GM12878 (cell line): ENCODE results near the gene MPST.

Source experiments
- BCL11A ChIP-seq: IDR thresholded peaks from 2 replicates; pipeline ENCODE4 v1.6.1; 2011; ENCODE audit warnings: low read depth, low read length
- EP300 ChIP-seq, 2 experiments: fragments of 150-350 bp in 1 of 2; IDR thresholded peaks; 2 replicates each; pipeline ENCODE4 v1.6.1; 2011 to 2012; ENCODE audit warnings: low read depth in 2 of 2, low read length in 2 of 2, borderline replicate concordance in 1 of 2, improper control_type of control experiment in 1 of 2, inconsistent platforms in 1 of 2; ENCODE audit not compliant: control insufficient read depth in 1 of 2
- ESRRA ChIP-seq: IDR thresholded peaks from 2 replicates; pipeline ENCODE4 v1.6.1; 2012; ENCODE audit warnings: mild to moderate bottlenecking, low read length, improper control_type of control experiment
- EZH2 ChIP-seq: IDR thresholded peaks from 2 replicates; pipeline ENCODE4 v1.6.1; 2012; ENCODE audit warnings: low read depth, mild to moderate bottlenecking, control low read depth, inconsistent platforms, low read length, borderline replicate concordance; ENCODE audit not compliant: control insufficient read depth
- KDM1A ChIP-seq: fragments of 200-600 bp; sonication (generic); IDR thresholded peaks from 2 replicates; pipeline ENCODE4 v1.6.1; 2016; ENCODE audit warnings: borderline replicate concordance
- MYC ChIP-seq: IDR thresholded peaks from 2 replicates; pipeline ENCODE4 v1.6.1; 2011; ENCODE audit warnings: mild to moderate bottlenecking, low read length, moderate library complexity, inconsistent platforms; ENCODE audit not compliant: insufficient read depth, insufficient replicate concordance, insufficient read length, severe bottlenecking
- NR2C1 ChIP-seq: fragments of 450-650 bp; IDR thresholded peaks from 2 replicates; pipeline ENCODE4 v1.6.1; 2017; ENCODE audit warnings: antibody characterized with exemption, mild to moderate bottlenecking, moderate library complexity
- POLR2A ChIP-seq: IDR thresholded peaks from 2 replicates; pipeline ENCODE4 v1.6.1; 2011; ENCODE audit warnings: low read depth, mild to moderate bottlenecking, low read length
- RAD21 ChIP-seq: IDR thresholded peaks from 2 replicates; pipeline ENCODE4 v1.6.1; 2011; ENCODE audit warnings: mild to moderate bottlenecking, low read depth, low read length, moderate library complexity; ENCODE audit not compliant: insufficient read depth
- RB1 ChIP-seq: fragments of 450-650 bp; formaldehyde crosslinking; IDR thresholded peaks from 2 replicates; pipeline ENCODE4 v1.6.1; 2017; ENCODE audit warnings: mild to moderate bottlenecking, borderline replicate concordance
- TF ChIP-seq, protein P1 (sequence below), 3 experiments: IDR thresholded peaks in 2 of 3; conservative IDR thresholded peaks in 1 of 3; 2 replicates each; pipeline ENCODE4 v1.5.1; 2011; ENCODE audit warnings: low read depth in 3 of 3, low read length in 3 of 3, mild to moderate bottlenecking in 3 of 3, control low read depth in 2 of 3, moderate library complexity in 2 of 3, inconsistent platforms in 1 of 3, mixed read lengths in 1 of 3; ENCODE audit not compliant: control insufficient read depth in 2 of 3, insufficient read depth in 1 of 3; ENCODE audit errors: extremely low read depth in 1 of 3

DNA sequence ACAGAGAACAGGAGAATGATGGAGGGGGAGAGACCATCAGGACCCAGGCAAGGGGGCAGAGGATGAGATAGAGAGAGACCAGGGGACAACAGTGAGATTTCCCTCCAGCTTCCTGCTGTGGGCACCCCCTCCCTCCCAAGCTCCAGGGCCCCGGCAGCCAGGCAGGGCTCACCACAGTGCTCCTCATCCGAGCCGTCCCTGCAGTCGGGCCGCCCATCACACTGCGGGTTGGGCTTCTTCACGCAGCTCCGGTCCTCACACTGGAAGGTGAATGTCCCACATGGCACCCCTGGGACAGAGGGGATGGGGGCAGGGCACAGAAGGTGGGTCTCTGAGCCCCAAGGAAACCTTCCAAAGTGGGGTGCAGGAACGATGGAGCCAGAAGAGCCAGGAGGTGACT is 51.2 kb downstream of the MPST start:
- no peak for TF ChIP-seq NR2C1
- TF ChIP-seq POLR2A, result no peak
- no peak for TF ChIP-seq EZH2
- TF ChIP-seq RB1, result no peak
- no peak for TF ChIP-seq BCL11A
- TF ChIP-seq, protein P1, sequence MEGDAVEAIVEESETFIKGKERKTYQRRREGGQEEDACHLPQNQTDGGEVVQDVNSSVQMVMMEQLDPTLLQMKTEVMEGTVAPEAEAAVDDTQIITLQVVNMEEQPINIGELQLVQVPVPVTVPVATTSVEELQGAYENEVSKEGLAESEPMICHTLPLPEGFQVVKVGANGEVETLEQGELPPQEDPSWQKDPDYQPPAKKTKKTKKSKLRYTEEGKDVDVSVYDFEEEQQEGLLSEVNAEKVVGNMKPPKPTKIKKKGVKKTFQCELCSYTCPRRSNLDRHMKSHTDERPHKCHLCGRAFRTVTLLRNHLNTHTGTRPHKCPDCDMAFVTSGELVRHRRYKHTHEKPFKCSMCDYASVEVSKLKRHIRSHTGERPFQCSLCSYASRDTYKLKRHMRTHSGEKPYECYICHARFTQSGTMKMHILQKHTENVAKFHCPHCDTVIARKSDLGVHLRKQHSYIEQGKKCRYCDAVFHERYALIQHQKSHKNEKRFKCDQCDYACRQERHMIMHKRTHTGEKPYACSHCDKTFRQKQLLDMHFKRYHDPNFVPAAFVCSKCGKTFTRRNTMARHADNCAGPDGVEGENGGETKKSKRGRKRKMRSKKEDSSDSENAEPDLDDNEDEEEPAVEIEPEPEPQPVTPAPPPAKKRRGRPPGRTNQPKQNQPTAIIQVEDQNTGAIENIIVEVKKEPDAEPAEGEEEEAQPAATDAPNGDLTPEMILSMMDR (IDR thresholded peaks at IDR 0.05 in 2 of 3, conservative IDR thresholded peaks at IDR 0.05 in 1 of 3; ENCODE audit: control insufficient read depth in 2 of 3, extremely low read depth in 1 of 3, insufficient read depth in 1 of 3, low read depth in 3 of 3, low read length in 3 of 3), result no peak
- TF ChIP-seq RAD21, result no peak
- TF ChIP-seq ESRRA, result no peak
- TF ChIP-seq MYC, result no peak
- TF ChIP-seq EP300 (IDR thresholded peaks at IDR 0.05; ENCODE audit: borderline replicate concordance in 1 of 2, control insufficient read depth in 1 of 2, low read depth in 2 of 2, low read length in 2 of 2), result no peak
- no peak for TF ChIP-seq KDM1A
